Measurements from ENCODE around the gene TACC3.

TACC3 gene

DNA sequence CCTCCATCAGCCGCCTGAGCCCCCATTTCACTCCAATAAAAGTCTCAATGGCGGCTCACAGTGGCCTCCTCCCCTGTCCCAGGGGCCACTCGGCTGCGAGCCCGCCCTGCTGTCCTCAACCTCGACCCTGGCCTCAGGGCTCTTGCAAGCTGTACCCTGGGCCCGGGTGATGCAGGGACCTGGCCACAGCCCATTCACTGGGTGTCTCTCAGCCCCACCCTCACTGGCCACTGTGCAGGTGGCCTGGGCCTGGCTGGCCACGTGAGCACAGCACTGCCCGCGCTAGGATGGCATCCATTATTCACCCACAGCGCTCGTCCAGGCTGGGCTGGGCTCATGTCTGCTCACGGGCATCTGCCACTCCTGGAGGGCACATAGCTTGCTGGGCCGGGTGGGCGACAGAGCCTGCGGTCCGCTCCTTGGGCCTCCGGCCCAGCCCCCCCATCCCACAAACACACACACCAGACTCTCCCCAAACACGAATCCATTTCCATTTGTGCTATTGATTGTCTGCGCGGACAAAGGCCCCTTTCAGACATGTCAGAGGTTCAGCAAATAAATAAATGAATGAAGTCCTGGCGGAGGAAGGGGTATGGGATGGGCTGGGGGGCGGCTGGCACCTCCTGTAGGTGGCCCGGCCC lies 55.3 kb downstream of the TACC3 start:
- DNase-seq (ENCODE audit: low read depth in 2 of 2): no peak

DNA sequence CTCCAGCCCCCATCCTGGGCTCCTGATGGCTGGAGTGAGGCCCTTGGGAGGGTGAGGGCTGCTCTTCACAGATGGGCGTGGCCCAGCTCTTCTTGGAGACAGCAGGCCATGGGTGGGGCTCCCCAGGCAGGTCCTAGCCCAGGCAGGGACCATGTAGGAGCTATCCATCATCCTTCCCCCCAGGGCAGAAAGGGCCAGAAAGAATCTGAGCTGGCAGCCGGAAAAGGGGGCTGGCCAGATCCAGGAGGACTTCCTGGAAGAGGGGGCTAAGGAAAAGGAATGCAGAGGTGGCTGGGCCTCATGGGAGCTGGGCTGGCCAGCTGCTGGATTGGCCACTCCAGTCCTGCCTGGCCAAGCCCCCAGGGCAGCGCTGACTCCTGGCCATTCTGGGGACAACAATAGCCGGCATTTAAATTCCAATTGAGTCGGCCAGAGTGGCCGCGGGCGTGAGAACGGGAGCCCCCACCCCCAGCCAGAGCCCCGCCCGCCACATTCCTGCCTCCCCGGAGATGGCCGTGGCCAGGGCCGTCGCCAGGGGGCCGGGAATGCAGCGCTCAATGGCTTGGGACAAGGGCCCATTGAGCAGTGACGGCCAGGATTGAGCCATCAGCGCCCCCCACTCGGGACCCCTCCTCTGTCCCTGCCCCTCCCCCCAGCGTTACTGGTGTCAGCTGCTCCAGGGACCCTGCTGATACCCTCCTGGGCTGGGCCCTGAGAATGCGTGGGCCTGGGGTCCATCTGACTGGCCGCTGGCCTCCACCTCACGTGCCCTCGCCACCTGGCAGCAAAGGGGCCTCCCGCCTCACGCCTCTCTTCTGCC lies 56.7 kb downstream of the TACC3 start:
- DNase-seq (ENCODE audit: low read depth in 2 of 2): no peak

DNA sequence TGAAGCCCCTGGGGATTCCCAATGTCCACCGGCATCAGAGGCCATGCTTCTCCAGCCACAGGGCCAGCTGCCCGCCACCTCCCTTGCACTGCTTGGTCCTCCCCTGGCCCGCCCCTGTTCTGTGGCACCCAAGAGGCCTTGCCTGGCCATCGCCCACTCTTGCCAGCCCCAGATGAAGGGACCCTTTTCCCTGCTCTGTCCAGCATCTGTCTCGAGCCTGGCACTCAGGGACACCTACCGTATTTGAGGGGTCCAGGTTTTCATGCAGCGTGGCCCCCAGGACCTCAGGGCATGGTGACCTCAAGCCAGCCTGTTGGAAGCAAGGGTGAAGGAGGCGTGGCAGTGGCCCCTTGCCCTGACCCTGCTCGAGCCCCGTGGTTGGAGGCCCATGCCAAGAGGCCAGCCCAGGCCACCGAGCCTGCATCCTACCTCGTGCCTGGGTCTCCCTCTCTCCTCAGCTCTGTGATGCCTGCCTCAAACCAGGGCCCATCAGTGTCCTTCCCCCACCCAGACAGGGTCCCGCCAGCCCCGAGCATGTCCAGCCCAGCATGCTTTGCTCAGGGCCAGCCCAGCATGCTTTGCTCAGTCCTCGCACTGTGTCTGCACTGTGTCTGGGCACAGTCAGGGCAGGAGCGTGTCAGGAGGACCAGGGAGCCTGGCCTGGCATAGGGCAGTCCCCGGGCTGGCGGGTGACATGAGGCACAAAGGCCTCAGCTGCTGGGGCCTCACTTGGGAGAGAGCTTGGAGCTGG lies 57.5 kb downstream of the TACC3 start:
- DNase-seq (ENCODE audit: low read depth in 2 of 2): no peak

DNA sequence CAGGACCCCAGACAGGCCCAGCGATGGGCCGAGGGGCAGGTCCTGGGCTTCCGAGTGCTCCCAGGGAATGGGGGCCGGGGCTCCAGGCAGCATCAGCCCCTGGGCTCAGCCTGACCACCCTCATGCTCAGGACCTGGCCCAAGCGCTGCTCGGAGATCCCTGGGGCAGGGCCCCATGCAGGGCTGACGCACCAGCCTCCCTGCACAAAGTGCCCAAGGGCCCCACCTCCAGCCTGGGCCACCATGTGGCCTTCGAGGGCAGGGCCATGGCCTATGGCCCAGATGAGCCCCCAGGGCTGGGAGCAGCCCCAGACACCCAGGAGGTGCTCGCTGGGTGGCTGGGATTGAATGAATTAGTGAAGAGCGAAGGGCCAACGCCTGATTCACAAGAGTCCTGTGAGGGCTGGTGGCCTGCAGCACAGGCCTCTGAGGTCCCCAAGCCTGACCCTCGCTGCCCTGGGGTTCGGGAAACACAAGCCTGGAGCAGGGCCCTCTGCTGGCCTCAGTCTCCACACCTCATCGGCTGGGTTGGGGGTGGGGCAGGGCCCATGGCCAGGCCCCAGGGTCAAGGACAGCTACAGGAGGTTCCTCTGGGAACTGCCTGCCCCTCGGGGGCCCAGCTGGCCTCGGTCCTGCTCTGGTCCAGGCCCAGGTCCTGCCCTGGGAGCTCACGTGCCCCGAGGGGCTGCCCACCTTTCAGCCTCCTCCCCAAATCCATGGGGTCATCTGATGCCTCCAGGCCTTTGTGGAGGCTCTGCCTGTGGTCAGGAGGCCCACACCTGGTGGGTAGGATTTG lies 58.5 kb downstream of the TACC3 start:
- no peak for DNase-seq (ENCODE audit: low read depth in 2 of 2)

DNA sequence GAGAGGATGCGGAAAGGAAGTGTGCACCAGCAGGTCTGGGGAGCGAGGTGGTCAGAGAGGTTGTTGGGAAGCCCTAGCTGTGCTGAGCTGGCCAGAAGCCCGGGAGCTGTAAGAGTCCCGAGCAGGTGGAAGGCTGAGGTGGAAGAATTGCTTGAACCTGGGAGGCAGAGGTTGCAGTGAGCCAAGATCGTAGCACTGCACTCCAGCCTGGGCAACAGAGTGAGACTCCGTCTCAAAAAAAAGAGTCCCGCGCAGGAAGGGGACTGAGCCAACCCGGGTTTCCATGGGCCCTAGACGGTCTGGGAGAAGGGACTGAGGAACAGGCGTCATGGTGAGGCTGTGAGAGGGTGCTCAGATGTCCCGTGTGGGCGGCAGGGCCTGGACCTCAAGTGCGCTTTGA lies 59.1 kb downstream of the TACC3 start:
- DNase-seq (ENCODE audit: low read depth in 2 of 2): no peak

DNA sequence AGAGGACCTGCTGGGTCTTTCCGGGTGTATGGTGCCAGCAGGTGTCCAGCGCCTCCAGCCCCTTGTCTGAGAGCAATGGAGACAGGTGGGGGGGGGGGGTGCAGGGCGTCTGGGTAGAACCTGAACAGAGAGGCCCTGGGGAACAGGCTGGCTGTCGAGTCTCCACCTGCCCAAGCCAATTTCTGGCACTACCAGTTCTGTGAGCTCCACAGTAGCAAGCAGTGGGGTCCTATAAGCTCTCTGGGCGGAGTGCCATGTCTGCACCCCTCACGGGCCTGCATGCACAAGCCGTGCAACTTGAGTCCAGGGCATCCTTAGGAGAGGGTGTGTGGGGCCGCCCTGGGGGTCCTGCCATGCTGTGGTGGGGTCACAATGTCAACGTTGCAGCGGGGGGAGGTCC lies 61.7 kb downstream of the TACC3 start:
- DNase-seq (ENCODE audit: low read depth in 2 of 2): no peak

DNA sequence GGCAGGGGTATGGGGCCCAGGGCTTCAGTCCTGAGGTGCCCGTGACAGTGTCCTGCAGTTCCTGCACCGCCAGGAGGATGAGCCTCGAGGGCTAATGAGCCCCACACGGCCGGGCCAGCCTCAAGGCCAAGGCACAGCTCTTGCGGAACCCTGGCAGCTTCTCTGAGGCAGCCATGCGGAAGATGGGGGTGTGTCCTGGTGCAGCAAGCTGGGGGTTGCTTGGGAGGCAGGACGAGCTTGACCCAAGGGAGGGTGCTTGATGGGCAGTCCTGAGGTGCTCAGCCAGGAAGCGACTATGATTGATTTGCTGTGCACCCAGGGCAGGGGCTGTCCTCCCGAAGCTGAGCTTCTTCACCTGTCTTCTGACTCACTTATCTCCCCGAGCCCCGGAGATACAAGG lies 62.6 kb downstream of the TACC3 start:
- DNase-seq (ENCODE audit: low read depth in 2 of 2): no peak

DNA sequence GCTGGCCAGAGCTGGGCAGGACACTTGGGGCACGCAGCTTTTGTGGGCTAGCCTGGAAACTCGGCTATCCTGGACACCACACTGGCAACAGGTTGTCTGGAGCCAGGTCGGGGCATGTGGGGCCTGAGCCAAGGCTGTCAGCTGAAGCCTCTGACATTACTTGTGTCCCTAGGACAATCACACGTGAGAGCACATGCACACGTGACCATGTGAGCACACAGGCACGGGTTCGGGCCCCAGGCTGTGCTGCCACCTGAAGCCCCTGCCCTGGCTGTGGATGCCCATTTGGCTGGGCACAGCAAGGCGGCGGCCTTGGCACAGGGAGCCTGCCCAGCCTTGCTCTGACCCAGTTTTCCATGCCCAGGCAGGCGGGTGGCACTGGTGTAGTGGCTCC lies 63.1 kb downstream of the TACC3 start:
- no peak for DNase-seq (ENCODE audit: low read depth in 2 of 2)

DNA sequence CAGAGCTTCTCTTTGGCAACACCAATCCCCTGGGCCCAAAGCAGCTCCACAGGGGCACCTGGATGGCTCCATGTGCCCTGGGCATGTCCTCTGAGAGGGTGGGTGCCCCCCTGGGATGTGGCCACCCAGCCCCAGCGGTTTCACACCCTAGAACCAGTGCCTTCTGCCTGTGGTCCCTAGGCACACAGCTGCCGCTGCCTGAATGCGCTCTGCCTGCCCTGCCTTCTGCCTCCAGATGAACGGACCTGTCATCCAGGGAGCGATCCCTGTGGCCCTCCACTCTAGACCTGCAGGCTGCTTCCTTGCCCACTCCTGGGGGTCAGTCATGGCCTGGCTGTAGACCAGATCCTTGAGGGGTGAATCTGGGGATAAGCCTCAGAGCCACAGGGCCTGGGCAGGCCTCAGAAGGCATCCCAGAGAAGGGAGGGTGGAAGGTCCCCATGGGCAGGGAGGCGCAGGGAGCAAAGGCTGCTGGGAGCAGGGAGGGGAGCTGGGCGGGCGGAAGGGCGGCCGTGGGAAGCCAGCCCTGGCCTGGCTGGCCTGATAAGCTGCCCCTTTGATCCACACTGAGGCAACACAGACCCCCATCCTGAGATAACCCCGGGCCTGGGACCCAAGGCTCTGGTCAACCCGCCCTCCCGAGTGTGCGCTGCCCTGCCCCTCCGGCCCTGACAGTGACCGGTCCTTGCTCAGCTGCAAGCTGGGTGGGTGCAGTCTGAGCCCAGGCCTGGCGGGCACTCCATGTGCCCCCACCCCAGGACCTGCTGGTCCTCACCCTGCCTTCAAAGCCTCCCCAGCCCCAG lies 63.7 kb downstream of the TACC3 start:
- no peak for DNase-seq (ENCODE audit: low read depth in 2 of 2)

DNA sequence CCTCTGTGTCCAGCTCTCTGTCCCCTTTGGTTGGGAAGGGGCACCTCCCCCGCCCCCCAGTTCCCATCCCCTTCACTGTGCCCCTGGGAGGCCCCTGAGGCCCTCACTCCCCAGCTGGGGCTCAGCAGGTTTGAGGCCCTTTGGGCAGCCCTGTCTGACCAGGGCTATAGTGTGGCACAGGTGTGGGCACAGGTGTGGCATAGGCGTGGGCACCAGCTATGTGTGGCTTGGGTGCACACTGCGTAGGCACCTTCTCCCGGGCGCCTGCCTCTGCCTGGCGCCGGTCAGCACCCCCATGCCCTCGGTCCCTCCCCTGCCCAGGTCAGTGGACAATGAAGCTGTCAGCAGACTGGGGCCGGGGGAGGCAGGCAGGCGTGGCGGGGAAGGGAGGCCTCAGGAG lies 64.3 kb downstream of the TACC3 start:
- no peak for DNase-seq (ENCODE audit: low read depth in 2 of 2)

DNA sequence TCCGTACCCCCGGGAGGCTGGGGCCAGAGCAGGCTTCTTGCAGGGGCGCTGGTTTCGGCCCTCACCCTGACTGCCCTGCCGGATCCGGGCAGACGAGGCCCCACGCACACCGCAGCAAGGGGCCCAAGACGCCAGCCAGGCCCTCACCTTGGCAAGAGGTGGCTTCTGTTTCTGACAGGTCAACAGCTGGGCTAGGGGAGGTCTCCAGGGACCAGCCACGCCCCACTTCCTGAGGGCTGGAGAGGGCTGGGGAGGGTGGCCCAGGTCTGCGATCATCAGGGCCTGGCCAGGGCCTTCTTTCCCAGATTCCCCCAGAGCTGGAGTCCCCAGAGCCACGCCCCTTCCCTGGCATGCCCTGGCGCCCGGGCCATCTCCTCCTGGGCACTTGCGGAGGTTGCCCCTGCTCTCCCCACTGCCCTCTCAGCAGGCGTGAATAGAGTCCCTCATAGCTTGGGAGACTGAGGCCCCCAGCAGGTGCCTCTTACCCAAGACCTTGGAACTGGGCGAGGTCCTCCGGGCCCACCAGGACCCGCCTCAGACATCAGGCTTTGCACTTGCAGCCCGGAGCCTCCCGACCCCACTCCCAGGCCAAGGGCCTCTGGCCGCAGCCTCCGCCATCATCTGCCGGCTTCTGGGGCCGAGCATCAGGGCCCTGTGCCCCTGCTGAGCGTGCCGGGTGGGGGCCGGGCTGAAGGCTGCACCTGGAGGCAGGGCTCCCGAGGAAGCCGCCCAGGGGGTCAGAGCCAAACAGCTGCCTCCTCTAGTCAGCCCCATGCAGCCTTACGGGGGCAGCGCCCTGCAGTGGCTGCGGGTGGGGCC lies 65.4 kb downstream of the TACC3 start:
- DNase-seq (ENCODE audit: low read depth in 2 of 2): no peak

DNA sequence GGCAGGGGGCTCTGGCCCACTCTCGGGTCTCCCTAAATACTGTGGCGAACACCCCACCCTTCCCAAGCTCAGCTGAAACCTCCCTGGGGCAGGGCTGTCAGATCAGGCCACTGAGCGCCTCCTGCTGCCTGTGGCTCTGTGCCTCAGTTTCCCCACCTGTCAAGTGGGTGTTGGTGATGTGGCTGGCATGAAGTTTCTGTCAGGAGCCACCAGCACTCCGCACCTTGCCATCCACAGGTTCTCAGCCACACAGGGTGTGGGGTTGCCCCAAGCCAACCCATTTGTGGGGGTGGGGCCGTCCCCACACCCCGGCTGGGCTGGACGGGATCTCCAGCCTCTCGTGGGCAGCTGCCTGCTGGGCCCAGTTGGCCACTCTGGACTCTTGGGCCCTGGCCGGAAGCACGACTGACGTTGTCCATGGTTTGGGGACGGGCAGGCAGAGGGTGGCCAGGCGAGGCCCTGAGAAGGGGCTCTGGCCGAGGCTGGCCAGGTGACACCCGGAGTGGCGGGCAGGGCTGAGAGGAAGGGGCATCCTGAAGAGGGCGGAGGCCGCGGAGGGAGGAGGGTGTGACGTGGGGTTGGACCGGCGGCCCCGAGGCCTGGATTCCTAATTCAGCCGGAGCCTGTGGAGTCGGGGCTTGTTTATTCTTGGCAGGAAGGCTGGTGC lies 66.2 kb downstream of the TACC3 start:
- no peak for DNase-seq (ENCODE audit: low read depth in 2 of 2)

DNA sequence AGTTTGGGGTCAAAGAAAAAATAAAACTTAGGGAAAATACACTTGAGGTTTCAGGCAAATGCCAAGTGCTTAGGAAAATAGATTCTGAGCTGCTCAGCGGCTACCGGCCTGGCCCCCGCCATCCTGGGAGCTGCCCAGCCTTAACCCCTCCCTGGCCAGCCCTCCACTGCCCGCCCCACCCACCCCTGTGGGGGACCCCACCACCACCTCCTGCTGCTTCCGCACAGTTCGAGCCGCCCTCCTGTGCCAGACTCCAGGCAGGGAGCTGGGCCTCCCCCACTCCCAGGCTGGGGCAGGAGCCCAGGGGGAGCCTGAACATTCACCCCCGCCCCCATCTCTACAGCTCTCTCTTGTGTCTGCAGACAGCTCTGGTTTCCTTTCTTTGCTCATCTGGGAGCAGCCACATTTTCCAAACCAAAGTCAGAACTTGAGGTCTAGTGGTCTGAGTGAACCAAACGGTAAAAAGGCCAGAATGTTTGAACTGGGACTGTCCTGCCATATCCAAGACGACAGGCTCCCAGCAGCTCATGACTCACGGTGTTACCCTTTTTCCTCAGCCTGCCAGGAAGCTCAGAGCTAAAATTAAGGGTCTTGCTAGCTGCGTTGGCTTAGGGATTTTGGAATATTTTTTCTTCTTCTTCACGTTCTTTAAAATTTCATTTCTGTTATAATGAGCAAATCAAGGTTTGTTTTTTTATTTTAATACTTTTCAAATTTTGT lies 67.1 kb downstream of the TACC3 start:
- no peak for DNase-seq (ENCODE audit: low read depth in 2 of 2)

DNA sequence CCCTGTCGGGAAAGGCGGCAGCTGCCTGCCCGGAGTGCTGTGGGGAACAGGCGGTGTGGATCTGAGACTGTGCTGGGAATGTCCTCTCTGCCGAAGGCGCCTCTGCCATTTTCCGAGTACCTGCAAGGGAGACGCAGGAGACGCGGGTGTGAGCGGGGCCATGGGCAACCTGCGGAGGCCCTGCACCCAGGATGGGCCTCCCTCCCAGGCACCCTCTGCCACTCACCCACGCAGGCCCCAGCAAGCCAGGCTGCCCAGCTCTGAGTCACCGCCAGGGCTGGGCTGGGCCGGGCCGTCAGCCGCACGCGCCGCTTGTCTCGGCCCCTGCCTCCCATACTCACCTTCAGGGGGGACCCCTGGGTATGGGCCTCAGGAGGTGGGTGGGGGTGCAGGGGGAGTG lies 68.2 kb downstream of the TACC3 start:
- no peak for DNase-seq (ENCODE audit: low read depth in 2 of 2)

DNA sequence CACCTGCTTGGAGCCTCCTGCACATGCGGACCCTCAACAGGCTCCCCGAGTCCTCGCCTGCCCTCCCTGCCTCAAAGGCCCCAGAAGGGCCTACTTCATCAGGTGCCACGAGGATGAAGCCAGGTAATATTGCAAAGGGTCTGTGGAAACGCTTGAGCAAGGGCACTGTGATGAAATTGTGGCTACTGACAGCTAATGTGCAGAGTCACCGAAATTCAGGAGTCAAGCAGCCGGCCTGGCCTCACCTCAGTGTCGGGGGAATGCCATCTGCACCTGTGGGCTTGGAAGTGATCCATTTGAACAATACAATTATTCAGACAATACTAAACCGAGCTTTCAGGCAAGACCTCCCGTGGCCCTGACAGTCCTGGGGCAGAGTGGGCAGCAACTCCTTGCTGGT lies 68.7 kb downstream of the TACC3 start:
- DNase-seq (ENCODE audit: low read depth in 2 of 2): no peak

DNA sequence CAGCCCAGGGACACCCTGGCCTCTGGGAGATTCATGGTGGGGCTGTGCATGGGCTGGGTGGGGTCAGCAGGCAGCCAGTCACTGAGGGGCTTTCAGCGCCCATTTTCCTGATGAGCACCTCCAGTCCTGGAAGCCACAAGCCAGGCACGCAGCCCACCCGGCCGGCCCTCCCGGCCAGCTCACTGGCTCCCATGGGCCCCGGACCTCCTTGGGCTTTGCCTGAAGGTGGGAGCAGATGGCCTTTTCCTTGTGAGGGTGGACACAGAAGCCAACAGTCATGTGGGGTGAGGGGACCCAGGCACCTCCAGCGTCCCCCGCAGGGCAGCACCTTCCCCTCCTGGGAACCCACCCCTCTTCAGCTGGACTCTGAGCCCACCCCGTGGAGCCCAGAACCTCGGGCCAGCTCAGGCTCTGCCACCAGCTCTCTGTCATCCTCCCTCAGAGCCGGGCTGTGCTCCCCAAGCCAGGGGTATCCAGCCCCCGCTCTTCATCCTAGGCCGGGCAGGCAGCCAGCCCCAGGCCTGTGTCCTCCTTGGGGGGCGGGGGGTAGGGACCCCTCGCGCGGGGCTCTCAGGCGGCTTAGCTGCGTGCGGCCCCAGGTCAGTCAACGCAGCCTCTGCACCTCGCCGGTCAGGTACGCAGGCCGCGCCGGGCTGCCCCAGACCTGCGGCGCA lies 71.0 kb downstream of the TACC3 start:
- no peak for DNase-seq (ENCODE audit: low read depth in 2 of 2)

DNA sequence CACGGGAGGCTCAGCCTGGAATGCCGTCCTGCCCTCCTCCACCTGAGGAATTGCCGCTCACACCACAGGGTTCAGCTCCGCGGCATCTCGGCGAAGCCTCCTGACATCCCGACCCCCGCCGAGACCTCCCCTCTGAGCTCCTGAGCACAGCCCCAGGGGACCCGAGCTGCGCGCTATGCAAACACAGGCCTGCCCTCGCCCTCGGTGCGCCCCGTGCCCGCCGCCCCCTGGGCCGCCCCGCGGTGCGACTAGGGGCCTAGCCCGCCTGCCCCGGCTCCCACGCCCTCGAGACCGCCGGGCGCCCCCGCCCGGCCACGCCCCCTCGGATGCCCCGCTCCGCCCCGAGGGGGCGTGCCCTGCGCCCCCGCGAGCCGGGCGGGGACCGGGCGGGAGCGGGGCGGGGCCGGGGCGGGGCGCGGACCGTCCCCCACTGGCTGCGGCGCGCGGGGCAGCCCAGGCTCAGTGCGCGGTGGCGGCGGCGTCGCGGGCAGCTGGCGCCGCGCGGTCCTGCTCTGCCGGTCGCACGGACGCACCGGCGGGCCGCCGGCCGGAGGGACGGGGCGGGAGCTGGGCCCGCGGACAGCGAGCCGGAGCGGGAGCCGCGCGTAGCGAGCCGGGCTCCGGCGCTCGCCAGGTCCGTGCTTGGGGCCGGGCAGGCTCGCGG lies 71.6 kb downstream of the TACC3 start, which contains the start of gene FGFR3:
FGFR3 (plus strand) TSS at position 462 of the 664 bp plus-strand sequence. CDS start 642 bp downstream, outside the sequence.
- no peak for DNase-seq (ENCODE audit: low read depth in 2 of 2)

DNA sequence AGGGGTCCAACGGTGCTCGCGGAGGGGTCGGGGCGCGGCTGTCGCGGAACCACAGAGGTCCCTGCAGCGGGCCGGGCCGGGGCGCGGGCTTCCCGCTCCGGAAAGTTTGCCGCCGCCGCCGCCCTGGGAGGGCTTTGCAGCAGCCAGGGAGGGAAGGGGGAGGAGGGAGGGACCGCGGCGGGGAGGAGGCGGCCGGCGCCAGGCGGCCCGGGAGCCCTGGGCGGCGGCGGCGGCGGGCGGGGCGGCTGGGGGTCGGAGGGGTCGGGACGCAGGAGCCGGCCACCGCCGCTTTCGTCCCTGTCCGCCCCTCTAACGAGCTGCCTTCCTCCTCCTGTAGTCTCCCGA lies 72.1 kb downstream of the TACC3 start:
- DNase-seq (ENCODE audit: low read depth in 2 of 2): no peak
